ENCODE results near the gene M1AP. TPM values are rescaled to one million over a fixed set of nuclear protein-coding genes. Genes with fewer than 3 reads are reported as not detected.

M1AP gene
- total and polyA plus RNA-seq, 7 donors: 0.16 to 0.60 (median 0.33) TPM; not detected in 3

DNA sequence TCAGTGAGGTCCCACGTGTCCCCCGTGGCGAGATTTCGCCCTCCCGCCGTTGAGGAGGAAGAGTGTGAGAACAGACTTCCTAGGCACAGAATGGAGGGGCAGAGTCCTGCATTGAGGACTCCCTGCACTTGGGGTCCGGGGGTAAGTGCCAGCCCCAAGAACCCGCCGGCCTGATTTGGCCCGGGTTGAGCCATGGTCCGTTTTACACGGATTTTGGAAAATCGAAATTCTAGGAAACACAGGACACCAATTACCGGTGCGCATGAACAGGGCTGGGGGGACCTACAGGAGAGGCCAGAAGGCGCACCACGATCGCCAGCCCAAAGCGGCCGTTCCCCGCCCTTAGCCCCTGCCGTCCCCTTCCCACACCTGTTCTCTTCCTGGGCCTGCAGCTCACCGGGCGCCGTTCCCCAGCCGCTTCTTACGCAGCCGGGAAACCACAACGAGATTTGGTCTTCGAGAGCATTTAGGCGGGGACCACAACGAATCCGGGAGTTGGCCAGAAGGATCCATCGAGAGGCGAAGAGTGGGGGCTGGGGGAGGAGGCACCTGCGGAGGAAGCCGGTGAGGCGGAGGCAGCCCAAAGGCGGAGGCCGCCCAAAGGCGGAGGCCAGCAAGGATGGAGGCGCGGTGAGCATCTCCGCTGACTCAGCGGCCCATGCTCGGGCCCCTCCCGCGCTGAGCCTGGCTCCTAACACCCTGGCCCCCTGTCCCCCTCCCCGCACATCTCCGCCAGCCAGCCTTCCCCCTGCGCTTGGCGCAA, 134.3 kb downstream of the M1AP start:
- TF ChIP-seq POLR2A (IDR thresholded peaks at IDR 0.05) (no peak), EP300 (IDR thresholded peaks at IDR 0.05) (no peak), POLR2AphosphoS5 (IDR thresholded peaks at IDR 0.05) (peak; percentile 40 to 87 (median 72))
- TF ChIP-seq, protein P1, sequence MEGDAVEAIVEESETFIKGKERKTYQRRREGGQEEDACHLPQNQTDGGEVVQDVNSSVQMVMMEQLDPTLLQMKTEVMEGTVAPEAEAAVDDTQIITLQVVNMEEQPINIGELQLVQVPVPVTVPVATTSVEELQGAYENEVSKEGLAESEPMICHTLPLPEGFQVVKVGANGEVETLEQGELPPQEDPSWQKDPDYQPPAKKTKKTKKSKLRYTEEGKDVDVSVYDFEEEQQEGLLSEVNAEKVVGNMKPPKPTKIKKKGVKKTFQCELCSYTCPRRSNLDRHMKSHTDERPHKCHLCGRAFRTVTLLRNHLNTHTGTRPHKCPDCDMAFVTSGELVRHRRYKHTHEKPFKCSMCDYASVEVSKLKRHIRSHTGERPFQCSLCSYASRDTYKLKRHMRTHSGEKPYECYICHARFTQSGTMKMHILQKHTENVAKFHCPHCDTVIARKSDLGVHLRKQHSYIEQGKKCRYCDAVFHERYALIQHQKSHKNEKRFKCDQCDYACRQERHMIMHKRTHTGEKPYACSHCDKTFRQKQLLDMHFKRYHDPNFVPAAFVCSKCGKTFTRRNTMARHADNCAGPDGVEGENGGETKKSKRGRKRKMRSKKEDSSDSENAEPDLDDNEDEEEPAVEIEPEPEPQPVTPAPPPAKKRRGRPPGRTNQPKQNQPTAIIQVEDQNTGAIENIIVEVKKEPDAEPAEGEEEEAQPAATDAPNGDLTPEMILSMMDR (IDR thresholded peaks at IDR 0.05): no peak
- peaks cover 0 to 36% (median 29%) of the 10 kb centered on the region in 4 donors for H3K4me1 ChIP-seq
- peaks cover 50 to 94% (median 90%) of the 10 kb centered on the region in 3 donors for H3K27me3 ChIP-seq
- H3K27ac ChIP-seq: no peak overlapping the region
- peak overlapping the region in 1 of 4 donors; percentile 8 for H3K4me3 ChIP-seq
- H3K36me3 ChIP-seq: no peaks in the 10 kb centered on the region
- DNase-seq: peak; percentile 60
- intact Hi-C loops (cut with DNase I): no loop called here
- 5 to 7% methylated on average over 52 of the region's 52 CpGs for WGBS, 2 donors
- H3K9me3 ChIP-seq: no peaks in the 10 kb centered on the region

DNA sequence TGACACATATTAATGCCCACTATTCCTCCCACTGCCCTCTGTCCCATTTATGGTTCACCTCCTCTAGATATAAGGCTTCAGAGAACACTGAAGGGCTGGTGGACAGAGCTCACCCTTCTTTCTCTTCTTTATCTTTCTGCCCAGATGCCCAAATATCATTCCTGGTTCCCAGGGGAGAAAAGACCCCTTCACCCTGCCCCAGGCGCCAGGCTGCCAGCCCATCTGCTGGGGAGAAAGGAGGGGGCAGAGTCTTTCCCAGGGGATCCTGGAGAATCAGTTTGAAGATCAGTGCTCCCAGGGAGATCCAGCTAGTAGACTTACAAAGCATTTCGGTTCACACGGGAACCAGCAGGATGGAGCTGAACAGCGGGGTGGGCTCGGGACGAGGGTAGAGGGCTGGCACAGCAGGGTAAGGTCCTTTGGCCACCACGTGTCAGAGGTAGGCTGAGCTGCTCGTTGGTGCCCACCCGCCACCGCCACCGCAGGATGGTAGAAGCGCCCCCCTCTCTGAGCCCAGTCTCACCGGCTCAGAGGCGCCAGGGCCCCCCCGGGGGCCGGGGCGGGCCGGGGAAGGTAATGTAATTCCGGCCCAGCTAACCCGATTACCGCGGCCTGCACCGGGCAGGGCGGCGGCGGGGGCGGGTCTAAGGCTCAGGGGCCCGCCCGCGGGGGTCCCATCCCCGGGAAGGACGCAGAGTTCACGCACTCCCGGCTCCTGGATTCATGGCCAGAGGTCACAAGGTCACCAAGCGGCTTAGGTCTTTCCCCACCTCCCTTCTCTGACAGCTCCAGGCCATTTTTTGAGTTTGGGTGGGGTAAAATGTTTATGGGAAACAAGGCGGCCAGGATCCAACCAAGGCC, 135.2 kb downstream of the M1AP start:
- Histone ChIP-seq H3K27ac (no peak overlapping the region), H3K36me3 (no peaks in the 10 kb centered on the region), H3K4me3 (no peak overlapping the region), H3K27me3 (peaks cover 49 to 86% (median 82%) of the 10 kb centered on the region in 3 donors), H3K9me3 (no peaks in the 10 kb centered on the region), H3K4me1 (peaks cover 0 to 40% (median 34%) of the 10 kb centered on the region in 4 donors)
- peak; percentile 46 for DNase-seq
- TF ChIP-seq, protein P1 (IDR thresholded peaks at IDR 0.05): no peak
- TF ChIP-seq POLR2AphosphoS5 (IDR thresholded peaks at IDR 0.05) (no peak), EP300 (IDR thresholded peaks at IDR 0.05) (no peak), POLR2A (IDR thresholded peaks at IDR 0.05) (no peak)
- intact Hi-C loops (cut with DNase I): no loop called here
- WGBS, 2 donors: 7% methylated on average over 36 of the region's 36 CpGs

DNA sequence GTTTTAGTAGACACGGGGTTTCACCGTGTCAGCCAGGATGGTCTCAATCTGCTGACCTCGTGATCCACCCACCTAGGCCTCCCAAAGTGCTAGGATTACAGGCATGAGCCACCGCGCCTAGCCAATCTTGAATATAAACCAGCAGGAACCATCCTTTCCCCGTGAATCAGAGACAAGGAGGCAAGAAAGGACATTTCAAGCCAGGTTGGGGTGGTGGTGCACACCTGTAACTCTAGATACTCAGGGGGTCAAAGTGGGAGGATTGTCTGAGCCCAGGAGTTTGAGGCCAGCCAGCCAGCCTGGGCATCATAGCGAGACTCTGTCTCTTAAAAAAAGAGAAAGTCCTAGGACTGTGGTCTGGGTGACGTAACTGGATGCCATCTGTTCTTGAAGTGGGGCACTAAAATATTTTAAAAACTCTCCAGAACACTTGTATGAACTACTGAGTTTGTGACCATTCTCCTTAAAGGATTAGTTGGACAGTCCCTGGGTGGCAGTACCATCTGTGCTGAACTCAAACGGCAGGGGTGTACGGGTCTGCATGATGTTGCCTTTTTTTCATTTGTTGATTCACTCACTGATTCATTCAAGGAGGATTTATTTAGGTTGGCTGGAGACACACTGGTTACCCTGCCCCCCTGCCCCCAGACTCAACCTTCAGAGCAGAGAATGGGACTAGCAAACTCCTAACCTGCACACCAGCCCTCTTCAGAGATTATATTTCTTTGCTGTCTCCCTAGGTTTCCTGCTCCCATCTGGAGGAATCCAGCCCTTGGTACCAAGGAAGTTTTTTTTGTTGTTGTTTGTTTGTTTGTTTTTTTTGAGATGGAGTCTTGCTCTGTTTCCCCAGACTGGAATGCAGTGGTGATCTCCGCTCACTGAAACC, 136.8 kb downstream of the M1AP start:
- H3K27ac ChIP-seq: no peak overlapping the region
- H3K4me3 ChIP-seq: no peak overlapping the region
- no peak for DNase-seq
- TF ChIP-seq POLR2AphosphoS5 (IDR thresholded peaks at IDR 0.05) (no peak), EP300 (IDR thresholded peaks at IDR 0.05) (no peak), POLR2A (IDR thresholded peaks at IDR 0.05) (no peak)
- TF ChIP-seq, protein P1 (IDR thresholded peaks at IDR 0.05): no peak
- H3K4me1 ChIP-seq: peaks cover 0 to 45% (median 40%) of the 10 kb centered on the region in 4 donors
- intact Hi-C loops (cut with DNase I): no loop called here
- no peaks in the 10 kb centered on the region for H3K36me3 ChIP-seq
- 29 to 39% methylated on average over 11 of the region's 11 CpGs for WGBS, 2 donors
- H3K9me3 ChIP-seq: no peaks in the 10 kb centered on the region
- peaks cover 39 to 75% (median 67%) of the 10 kb centered on the region in 3 donors for H3K27me3 ChIP-seq

DNA sequence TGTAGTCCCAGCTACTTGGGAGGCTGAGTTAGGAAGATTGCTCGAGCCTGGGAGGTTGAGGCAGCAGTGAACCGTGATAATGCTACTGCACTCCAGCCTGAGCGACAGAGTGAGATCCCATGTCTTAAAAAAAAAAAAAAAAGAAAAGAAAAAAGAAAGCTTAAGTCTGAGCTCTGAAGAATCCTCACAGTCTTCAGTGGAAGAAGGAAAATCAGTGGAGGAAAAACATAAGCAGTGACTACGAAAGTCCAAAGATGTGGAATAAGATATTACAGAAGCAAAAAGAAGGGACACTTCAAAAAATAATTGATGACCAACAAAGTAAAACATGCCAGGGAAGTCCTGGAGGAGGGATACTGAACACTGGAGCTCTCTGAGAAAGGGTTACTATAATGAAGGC, 137.9 kb downstream of the M1AP start:
- H3K4me3 ChIP-seq: no peak overlapping the region
- H3K27me3 ChIP-seq: peaks cover 28 to 75% (median 56%) of the 10 kb centered on the region in 3 donors
- H3K9me3 ChIP-seq: no peaks in the 10 kb centered on the region
- DNase-seq: no peak
- no peak overlapping the region for H3K27ac ChIP-seq
- H3K4me1 ChIP-seq: peaks cover 0 to 45% (median 39%) of the 10 kb centered on the region in 4 donors
- TF ChIP-seq POLR2AphosphoS5 (IDR thresholded peaks at IDR 0.05) (no peak), POLR2A (IDR thresholded peaks at IDR 0.05) (no peak), EP300 (IDR thresholded peaks at IDR 0.05) (no peak)
- TF ChIP-seq, protein P1 (IDR thresholded peaks at IDR 0.05): no peak
- intact Hi-C loops (cut with DNase I): no loop called here
- peaks cover 0 to 10% (median 7%) of the 10 kb centered on the region in 4 donors for H3K36me3 ChIP-seq
- 85 to 87% methylated on average over 4 of the region's 4 CpGs for WGBS, 2 donors

All from sigmoid colon (tissue), 7 donors.